Fibroblast of villous mesenchyme (primary cell): ENCODE data around the gene ZNF555. TPM values are rescaled to one million over a fixed set of nuclear protein-coding genes. Genes with fewer than 3 reads are reported as not detected.

Source experiments
- DNase-seq: peaks from one replicate; pipeline ENCODE4 v3.0.0-alpha.2; 2010; ENCODE audit warnings: low read depth
- H3K4me3 ChIP-seq: 2 replicates; pipeline ENCODE4 v1.5.1; 2011; ENCODE audit warnings: low read depth, mild to moderate bottlenecking, low read length
- CTCF ChIP-seq: IDR thresholded peaks from 2 replicates; pipeline ENCODE4 v1.5.1; 2012; ENCODE audit warnings: low read depth, mild to moderate bottlenecking, low read length; ENCODE audit not compliant: insufficient read depth
- total RNA-seq: library from RNA; depleted of rRNA; stranded (reverse); fragments of >200 nt; gene quantifications from 2 replicates; pipeline ENCODE4 v1.2.3, GENCODE V29; 2012

ZNF555 gene
- total RNA-seq, 1 donor: 6.0 TPM

DNA sequence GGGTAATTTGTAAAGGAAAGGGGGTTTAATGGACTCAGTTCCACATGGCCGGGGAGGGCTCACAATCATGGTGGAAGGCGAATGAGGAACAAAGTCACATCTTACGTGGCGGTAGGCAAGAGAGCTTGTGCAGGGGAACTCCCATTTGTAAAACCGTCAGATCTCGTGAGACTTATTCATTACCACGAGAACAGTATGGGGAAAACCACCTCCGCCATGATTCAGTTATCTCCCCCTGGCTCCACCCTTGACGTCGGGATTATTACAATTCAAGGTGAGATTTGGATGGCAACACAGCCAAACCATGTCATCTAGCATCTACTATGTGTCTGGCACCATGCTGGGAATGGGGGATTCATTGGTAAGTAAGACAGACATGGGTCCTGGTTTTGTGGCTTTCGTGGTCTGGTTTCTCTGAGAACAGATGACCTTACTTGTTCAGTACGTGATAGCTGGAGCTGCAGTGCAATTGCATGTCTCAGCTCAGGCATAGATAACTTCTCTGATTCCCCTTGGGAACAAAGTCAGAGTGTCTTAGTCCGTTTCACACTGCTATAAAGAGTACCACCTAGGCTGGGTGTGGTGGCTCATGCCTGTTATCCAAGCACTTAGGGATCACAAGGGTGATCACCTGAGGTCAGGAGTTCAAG lies 13.3 kb upstream of the ZNF555 start:
- no peak for DNase-seq
- no peak overlapping the region for H3K4me3 ChIP-seq
- no peak for TF ChIP-seq CTCF

DNA sequence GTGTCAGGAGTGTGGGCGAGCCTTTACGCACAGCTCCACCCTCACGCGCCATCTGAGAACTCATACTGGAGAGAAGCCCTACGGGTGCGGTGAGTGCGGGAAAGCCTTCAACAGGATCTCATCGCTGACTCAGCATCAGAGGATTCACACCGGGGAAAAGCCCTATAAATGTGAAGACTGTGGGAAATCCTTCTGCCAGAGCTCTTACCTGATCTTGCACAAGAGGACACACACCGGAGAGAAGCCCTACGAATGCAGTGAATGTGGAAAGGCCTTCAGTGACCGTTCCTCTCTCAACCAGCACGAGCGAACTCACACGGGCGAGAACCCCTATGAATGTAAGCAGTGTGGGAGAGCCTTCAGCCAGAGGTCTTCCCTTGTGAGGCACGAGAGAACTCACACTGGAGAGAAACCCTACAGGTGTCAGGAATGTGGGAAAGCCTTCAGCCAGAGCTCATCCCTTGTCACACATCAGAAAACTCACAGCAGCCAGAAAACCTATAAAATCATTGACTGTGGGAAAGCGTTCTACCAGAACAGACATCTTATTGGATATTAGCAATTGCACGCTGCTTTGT lies 6.9 kb upstream of the ZNF555 start:
- H3K4me3 ChIP-seq: no peak overlapping the region
- no peak for TF ChIP-seq CTCF
- DNase-seq: no peak

GRCh38 chr19:2837430-2837829 lies 3.8 kb upstream of the ZNF555 start:
- no peak overlapping the region for H3K4me3 ChIP-seq
- no peak for TF ChIP-seq CTCF
- DNase-seq: no peak

- DNase-seq: no peak
- peak overlapping the region; percentile 80 for H3K4me3 ChIP-seq
- no peak for TF ChIP-seq CTCF
Measured at GRCh38 chr19:2841855-2842574, 740 bp downstream of the ZNF555 start.

- H3K4me3 ChIP-seq: no peak overlapping the region
- no peak for TF ChIP-seq CTCF
- DNase-seq: no peak
Measured at GRCh38 chr19:2845107-2845506, 3.8 kb downstream of the ZNF555 start.

GRCh38 chr19:2846180-2846894 lies 5.1 kb downstream of the ZNF555 start:
- peak; percentile 75 for DNase-seq

More at GRCh38 chr19:2846180-2846894, 5.1 kb downstream of the ZNF555 start:
- no peak for TF ChIP-seq CTCF
- H3K4me3 ChIP-seq: no peak overlapping the region
